Liver (tissue), 9 donors: Measurements from ENCODE around the gene KAZN. TPM values are rescaled to one million over a fixed set of nuclear protein-coding genes. Genes with fewer than 3 reads are reported as not detected.

Experiments
- DNase-seq: peaks from one replicate; pipeline ENCODE4 v3.0.0-alpha.2; 2017; ENCODE audit warnings: low spot score
- H3K27ac ChIP-seq, 2 donors: one replicate each; pipeline ENCODE4 v1.7.0; 2013; ENCODE audit warnings: inconsistent platforms in 2 of 2, low read length in 2 of 2, control low read depth in 1 of 2, low read depth in 1 of 2, mild to moderate bottlenecking in 1 of 2
- H3K27me3 ChIP-seq, 4 donors: one replicate each; pipeline versions ENCODE4 v1.6.1 to v1.7.0; 2013; ENCODE audit warnings: low read length in 3 of 4, inconsistent platforms in 1 of 4, mild to moderate bottlenecking in 1 of 4, moderate library complexity in 1 of 4; ENCODE audit not compliant: control insufficient read depth in 4 of 4, insufficient read depth in 4 of 4
- H3K36me3 ChIP-seq, 4 donors: one replicate each; pipeline versions ENCODE4 v1.6.1 to v1.7.0; 2013; ENCODE audit warnings: low read length in 3 of 4, mild to moderate bottlenecking in 3 of 4, low read depth in 1 of 4, moderate library complexity in 1 of 4; ENCODE audit not compliant: control insufficient read depth in 4 of 4, insufficient read depth in 3 of 4
- H3K4me1 ChIP-seq, 4 donors: one replicate each; pipeline versions ENCODE4 v1.6.1 to v1.7.0; 2013; ENCODE audit warnings: low read length in 3 of 4, mild to moderate bottlenecking in 3 of 4, moderate library complexity in 1 of 4; ENCODE audit not compliant: control insufficient read depth in 4 of 4, insufficient read depth in 4 of 4
- H3K4me3 ChIP-seq, 3 donors: one replicate each; pipeline versions ENCODE4 v1.6.1 to v1.7.0; 2013; ENCODE audit warnings: low read length in 3 of 3, control low read depth in 1 of 3, low read depth in 1 of 3, mild to moderate bottlenecking in 1 of 3
- H3K9ac ChIP-seq, 2 donors: one replicate each; pipeline ENCODE4 v1.7.0; 2013; ENCODE audit warnings: low read length in 2 of 2, mild to moderate bottlenecking in 2 of 2, moderate library complexity in 2 of 2, control low read depth in 1 of 2, low read depth in 1 of 2
- H3K9me3 ChIP-seq, 4 donors: one replicate each; pipeline versions ENCODE4 v1.6.1 to v1.7.0; 2013; ENCODE audit warnings: low read length in 3 of 4; ENCODE audit not compliant: control insufficient read depth in 4 of 4
- EGR1 ChIP-seq, 2 donors: IDR thresholded peaks; 2 replicates each; pipeline ENCODE4 v1.6.1; 2016 to 2018; ENCODE audit warnings: antibody characterized with exemption in 2 of 2, low read depth in 2 of 2
- FOXA1 ChIP-seq: IDR thresholded peaks from 2 replicates; pipeline ENCODE4 v1.6.1; 2016; ENCODE audit warnings: antibody characterized with exemption
- FOXA2 ChIP-seq: IDR thresholded peaks from 2 replicates; pipeline ENCODE4 v1.6.1; 2016; ENCODE audit warnings: antibody characterized with exemption
- GABPA ChIP-seq, 2 donors: IDR thresholded peaks in 1 of 2; conservative IDR thresholded peaks in 1 of 2; 2 replicates each; pipeline ENCODE4 v1.6.1; 2016; ENCODE audit warnings: antibody characterized with exemption in 2 of 2, mild to moderate bottlenecking in 1 of 2, moderate library complexity in 1 of 2
- HNF4A ChIP-seq, 2 donors: conservative IDR thresholded peaks; 2 replicates each; pipeline ENCODE4 v1.6.1; 2016; ENCODE audit warnings: antibody characterized with exemption in 2 of 2, mild to moderate bottlenecking in 2 of 2
- HNF4G ChIP-seq: IDR thresholded peaks from 2 replicates; pipeline ENCODE4 v1.6.1; 2016; ENCODE audit warnings: antibody characterized with exemption
- JUND ChIP-seq, 2 donors: IDR thresholded peaks; 2 replicates each; pipeline ENCODE4 v1.6.1; 2016; ENCODE audit warnings: antibody characterized with exemption in 2 of 2
- NR2F2 ChIP-seq: IDR thresholded peaks from 2 replicates; pipeline ENCODE4 v1.6.1; 2016; ENCODE audit warnings: antibody characterized with exemption
- RAD21 ChIP-seq, 2 donors: IDR thresholded peaks; 2 replicates each; pipeline ENCODE4 v1.6.1; 2016; ENCODE audit warnings: antibody characterized with exemption in 2 of 2, mild to moderate bottlenecking in 2 of 2
- RXRA ChIP-seq, 2 donors: IDR thresholded peaks; 2 replicates each; pipeline ENCODE4 v1.6.1; 2017 to 2018; ENCODE audit warnings: antibody characterized with exemption in 2 of 2, mild to moderate bottlenecking in 1 of 2
- SP1 ChIP-seq: IDR thresholded peaks from 2 replicates; pipeline ENCODE4 v1.6.1; 2018; ENCODE audit warnings: antibody characterized with exemption, mild to moderate bottlenecking
- TAF1 ChIP-seq: conservative IDR thresholded peaks from 2 replicates; pipeline ENCODE4 v1.6.1; 2016; ENCODE audit warnings: antibody characterized with exemption, mild to moderate bottlenecking
- YY1 ChIP-seq: IDR thresholded peaks from 2 replicates; pipeline ENCODE4 v1.6.1; 2016; ENCODE audit warnings: antibody characterized with exemption, mild to moderate bottlenecking
- WGBS: extraction: QIAGEN DNeasy Blood & Tissue Kit; methylation state at CpG from one replicate; pipeline ENCODE4 v1.1.7; 2013; 5-methylcytosine and 5-hydroxymethylcytosine counted together
- polyA plus RNA-seq, 2 donors: library from polyadenylated mRNA; stranded (reverse) in 1 of 2; unstranded in 1 of 2; fragments of 200-250 nt in 1 of 2; fragments of >200 nt in 1 of 2; fragmentation: Nextera tagmentation in 1 of 2; extraction: Ambion mirVana in 1 of 2; gene quantifications; one replicate each; pipeline versions ENCODE4 v1.2.1 to v1.2.3, GENCODE V29; 2013 to 2015
- total RNA-seq, 2 donors: library from RNA; depleted of rRNA; stranded (reverse); fragments of >200 nt; gene quantifications; one replicate each; pipeline ENCODE4 v1.2.3, GENCODE V29; 2014
- TF ChIP-seq, protein P1 (sequence below): fragments of 150-350 bp; IDR thresholded peaks from 2 replicates; pipeline ENCODE4 v1.5.1; 2017; ENCODE audit warnings: improper control_type of control experiment, low read depth, low read length; ENCODE audit not compliant: missing input control
- TF ChIP-seq, protein P2 (sequence below): IDR thresholded peaks from 2 replicates; pipeline ENCODE4 v1.6.1; 2016; ENCODE audit warnings: antibody characterized with exemption
- TF ChIP-seq, protein P3 (sequence below): IDR thresholded peaks from 2 replicates; pipeline ENCODE4 v1.6.1; 2016; ENCODE audit warnings: antibody characterized with exemption
- TF ChIP-seq, protein P4 (sequence below): IDR thresholded peaks from 2 replicates; pipeline ENCODE4 v1.6.1; 2016; ENCODE audit warnings: antibody characterized with exemption
- TF ChIP-seq, protein P5 (sequence below): IDR thresholded peaks from 2 replicates; pipeline ENCODE4 v1.6.1; 2016; ENCODE audit warnings: antibody characterized with exemption, mild to moderate bottlenecking
- donor health status: healthy.
- donor health status: healthy.
- donor health status: healthy.
- donor health status: healthy.
- donor health status: healthy.

The KAZN gene
- total and polyA plus RNA-seq, 4 donors: 1.9 to 6.9 (median 2.4) TPM

DNA sequence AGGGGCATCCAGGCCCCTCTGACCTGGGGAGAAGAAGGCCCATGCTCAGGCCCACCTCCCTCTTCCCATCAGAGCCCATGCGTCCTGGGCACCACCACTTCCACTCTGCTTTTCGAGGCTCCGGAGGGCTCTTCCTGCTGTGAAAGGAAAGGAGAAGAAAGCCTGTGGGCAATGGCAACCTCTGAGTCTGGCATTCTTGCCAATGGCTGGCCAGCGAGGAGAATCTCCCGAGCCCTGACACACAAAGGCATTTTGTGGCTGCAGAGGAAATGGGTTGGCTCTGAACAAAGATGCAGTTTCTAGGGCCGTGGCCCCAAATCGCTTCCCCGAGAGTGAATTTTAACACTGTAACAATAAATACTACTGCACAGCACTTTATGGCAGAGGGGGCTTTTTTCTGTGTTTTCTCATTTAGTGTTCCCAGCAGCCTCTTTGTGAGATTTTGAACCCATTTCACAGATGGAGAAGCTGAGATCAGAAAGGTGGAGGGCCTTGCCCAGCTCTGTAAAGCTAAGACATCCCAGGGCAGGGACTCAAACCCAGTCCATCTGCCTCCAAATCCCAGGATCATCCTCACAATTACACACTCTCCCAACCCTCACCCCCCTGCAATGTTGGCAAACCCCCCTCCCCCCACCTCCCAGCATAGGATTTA is 519.3 kb downstream of the KAZN start:
- no peak for DNase-seq
- no peak overlapping the region for H3K9ac ChIP-seq
- H3K27ac ChIP-seq: no peak overlapping the region
- no peaks in the 10 kb centered on the region for H3K9me3 ChIP-seq
- H3K4me1 ChIP-seq: no peaks in the 10 kb centered on the region
- no peak for TF ChIP-seq RAD21 (IDR thresholded peaks at IDR 0.05)
- no peak for TF ChIP-seq YY1
- TF ChIP-seq, protein P1, sequence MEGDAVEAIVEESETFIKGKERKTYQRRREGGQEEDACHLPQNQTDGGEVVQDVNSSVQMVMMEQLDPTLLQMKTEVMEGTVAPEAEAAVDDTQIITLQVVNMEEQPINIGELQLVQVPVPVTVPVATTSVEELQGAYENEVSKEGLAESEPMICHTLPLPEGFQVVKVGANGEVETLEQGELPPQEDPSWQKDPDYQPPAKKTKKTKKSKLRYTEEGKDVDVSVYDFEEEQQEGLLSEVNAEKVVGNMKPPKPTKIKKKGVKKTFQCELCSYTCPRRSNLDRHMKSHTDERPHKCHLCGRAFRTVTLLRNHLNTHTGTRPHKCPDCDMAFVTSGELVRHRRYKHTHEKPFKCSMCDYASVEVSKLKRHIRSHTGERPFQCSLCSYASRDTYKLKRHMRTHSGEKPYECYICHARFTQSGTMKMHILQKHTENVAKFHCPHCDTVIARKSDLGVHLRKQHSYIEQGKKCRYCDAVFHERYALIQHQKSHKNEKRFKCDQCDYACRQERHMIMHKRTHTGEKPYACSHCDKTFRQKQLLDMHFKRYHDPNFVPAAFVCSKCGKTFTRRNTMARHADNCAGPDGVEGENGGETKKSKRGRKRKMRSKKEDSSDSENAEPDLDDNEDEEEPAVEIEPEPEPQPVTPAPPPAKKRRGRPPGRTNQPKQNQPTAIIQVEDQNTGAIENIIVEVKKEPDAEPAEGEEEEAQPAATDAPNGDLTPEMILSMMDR: no peak
- TF ChIP-seq FOXA2: no peak
- TF ChIP-seq SP1: no peak
- TF ChIP-seq, protein P2, sequence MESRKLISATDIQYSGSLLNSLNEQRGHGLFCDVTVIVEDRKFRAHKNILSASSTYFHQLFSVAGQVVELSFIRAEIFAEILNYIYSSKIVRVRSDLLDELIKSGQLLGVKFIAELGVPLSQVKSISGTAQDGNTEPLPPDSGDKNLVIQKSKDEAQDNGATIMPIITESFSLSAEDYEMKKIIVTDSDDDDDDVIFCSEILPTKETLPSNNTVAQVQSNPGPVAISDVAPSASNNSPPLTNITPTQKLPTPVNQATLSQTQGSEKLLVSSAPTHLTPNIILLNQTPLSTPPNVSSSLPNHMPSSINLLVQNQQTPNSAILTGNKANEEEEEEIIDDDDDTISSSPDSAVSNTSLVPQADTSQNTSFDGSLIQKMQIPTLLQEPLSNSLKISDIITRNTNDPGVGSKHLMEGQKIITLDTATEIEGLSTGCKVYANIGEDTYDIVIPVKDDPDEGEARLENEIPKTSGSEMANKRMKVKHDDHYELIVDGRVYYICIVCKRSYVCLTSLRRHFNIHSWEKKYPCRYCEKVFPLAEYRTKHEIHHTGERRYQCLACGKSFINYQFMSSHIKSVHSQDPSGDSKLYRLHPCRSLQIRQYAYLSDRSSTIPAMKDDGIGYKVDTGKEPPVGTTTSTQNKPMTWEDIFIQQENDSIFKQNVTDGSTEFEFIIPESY: no peak
- TF ChIP-seq HNF4G: no peak
- no peak for TF ChIP-seq NR2F2
- no peak for TF ChIP-seq RXRA (IDR thresholded peaks at IDR 0.05)
- no peak for TF ChIP-seq EGR1 (IDR thresholded peaks at IDR 0.05; ENCODE audit: low read depth in 2 of 2)
- TF ChIP-seq FOXA1: no peak
- TF ChIP-seq HNF4A (conservative IDR thresholded peaks at IDR 0.05): no peak
- no peak for TF ChIP-seq TAF1
- TF ChIP-seq, protein P3, sequence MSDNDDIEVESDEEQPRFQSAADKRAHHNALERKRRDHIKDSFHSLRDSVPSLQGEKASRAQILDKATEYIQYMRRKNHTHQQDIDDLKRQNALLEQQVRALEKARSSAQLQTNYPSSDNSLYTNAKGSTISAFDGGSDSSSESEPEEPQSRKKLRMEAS: no peak
- TF ChIP-seq, protein P4, sequence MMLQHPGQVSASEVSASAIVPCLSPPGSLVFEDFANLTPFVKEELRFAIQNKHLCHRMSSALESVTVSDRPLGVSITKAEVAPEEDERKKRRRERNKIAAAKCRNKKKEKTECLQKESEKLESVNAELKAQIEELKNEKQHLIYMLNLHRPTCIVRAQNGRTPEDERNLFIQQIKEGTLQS: no peak
- TF ChIP-seq, protein P5, sequence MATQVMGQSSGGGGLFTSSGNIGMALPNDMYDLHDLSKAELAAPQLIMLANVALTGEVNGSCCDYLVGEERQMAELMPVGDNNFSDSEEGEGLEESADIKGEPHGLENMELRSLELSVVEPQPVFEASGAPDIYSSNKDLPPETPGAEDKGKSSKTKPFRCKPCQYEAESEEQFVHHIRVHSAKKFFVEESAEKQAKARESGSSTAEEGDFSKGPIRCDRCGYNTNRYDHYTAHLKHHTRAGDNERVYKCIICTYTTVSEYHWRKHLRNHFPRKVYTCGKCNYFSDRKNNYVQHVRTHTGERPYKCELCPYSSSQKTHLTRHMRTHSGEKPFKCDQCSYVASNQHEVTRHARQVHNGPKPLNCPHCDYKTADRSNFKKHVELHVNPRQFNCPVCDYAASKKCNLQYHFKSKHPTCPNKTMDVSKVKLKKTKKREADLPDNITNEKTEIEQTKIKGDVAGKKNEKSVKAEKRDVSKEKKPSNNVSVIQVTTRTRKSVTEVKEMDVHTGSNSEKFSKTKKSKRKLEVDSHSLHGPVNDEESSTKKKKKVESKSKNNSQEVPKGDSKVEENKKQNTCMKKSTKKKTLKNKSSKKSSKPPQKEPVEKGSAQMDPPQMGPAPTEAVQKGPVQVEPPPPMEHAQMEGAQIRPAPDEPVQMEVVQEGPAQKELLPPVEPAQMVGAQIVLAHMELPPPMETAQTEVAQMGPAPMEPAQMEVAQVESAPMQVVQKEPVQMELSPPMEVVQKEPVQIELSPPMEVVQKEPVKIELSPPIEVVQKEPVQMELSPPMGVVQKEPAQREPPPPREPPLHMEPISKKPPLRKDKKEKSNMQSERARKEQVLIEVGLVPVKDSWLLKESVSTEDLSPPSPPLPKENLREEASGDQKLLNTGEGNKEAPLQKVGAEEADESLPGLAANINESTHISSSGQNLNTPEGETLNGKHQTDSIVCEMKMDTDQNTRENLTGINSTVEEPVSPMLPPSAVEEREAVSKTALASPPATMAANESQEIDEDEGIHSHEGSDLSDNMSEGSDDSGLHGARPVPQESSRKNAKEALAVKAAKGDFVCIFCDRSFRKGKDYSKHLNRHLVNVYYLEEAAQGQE: no peak
- no peak for TF ChIP-seq GABPA (IDR thresholded peaks at IDR 0.05 in 1 of 2, conservative IDR thresholded peaks at IDR 0.05 in 1 of 2)
- TF ChIP-seq JUND (IDR thresholded peaks at IDR 0.05): no peak
- H3K27me3 ChIP-seq: peaks cover 0 to 4% (median 0%) of the 10 kb centered on the region in 4 donors
- no peaks in the 10 kb centered on the region for H3K36me3 ChIP-seq
- H3K4me3 ChIP-seq: no peak overlapping the region
- 69% methylated on average over 8 of the region's 8 CpGs for WGBS
